ENCODE measurements around the gene PTPRS. TPM values are rescaled to one million over a fixed set of nuclear protein-coding genes. Genes with fewer than 3 reads are reported as not detected.
"Not testable (repeated sequence)": the region's sequence is repeated elsewhere in the genome, so short reads cannot be mapped to it uniquely, and the experiment has no call there.

PTPRS gene
- total RNA-seq, 4 donors from 2014 or later: 446 to 795 (median 529) TPM

GRCh38 chr19:5367530-5368133 lies 27.0 kb upstream of the PTPRS start:
- DNase-seq (ENCODE audit: low spot score in 2 of 2): no peak
- 80 to 87% methylated on average over 5 of the region's 5 CpGs for WGBS, 2 donors
- no peaks in the 10 kb centered on the region for H3K9me3 ChIP-seq
- no peaks in the 10 kb centered on the region for H3K36me3 ChIP-seq
- peaks cover 0 to 8% of the 10 kb centered on the region in 2 donors for H3K27me3 ChIP-seq
- H3K4me3 ChIP-seq: no peak overlapping the region
- H3K4me1 ChIP-seq: no peaks in the 10 kb centered on the region
- no peak for TF ChIP-seq POLR2A (IDR thresholded peaks at IDR 0.05)
- TF ChIP-seq EP300 (IDR thresholded peaks at IDR 0.05): no peak
- no peak for TF ChIP-seq CTCF (IDR thresholded peaks at IDR 0.05)
- no peak overlapping the region for H3K27ac ChIP-seq

GRCh38 chr19:5365905-5366304 lies 25.3 kb upstream of the PTPRS start:
- no peak for TF ChIP-seq CTCF (IDR thresholded peaks at IDR 0.05)
- no peak for TF ChIP-seq EP300 (IDR thresholded peaks at IDR 0.05)
- TF ChIP-seq POLR2A (IDR thresholded peaks at IDR 0.05): no peak
- DNase-seq (ENCODE audit: low spot score in 2 of 2): no peak
- Histone ChIP-seq H3K36me3 (no peaks in the 10 kb centered on the region), H3K27me3 (peaks cover 0 to 15% of the 10 kb centered on the region in 2 donors), H3K4me3 (no peak overlapping the region), H3K9me3 (no peaks in the 10 kb centered on the region), H3K27ac (no peak overlapping the region), H3K4me1 (no peaks in the 10 kb centered on the region)
- WGBS, 2 donors: 90 to 93% methylated on average over 6 of the region's 6 CpGs

- TF ChIP-seq EP300 (IDR thresholded peaks at IDR 0.05): no peak
- TF ChIP-seq POLR2A (IDR thresholded peaks at IDR 0.05): no peak
- no peak for TF ChIP-seq CTCF (IDR thresholded peaks at IDR 0.05)
- no peak for DNase-seq (ENCODE audit: low spot score in 2 of 2)
- Histone ChIP-seq H3K4me1 (no peaks in the 10 kb centered on the region), H3K4me3 (no peak overlapping the region), H3K9me3 (no peaks in the 10 kb centered on the region), H3K27me3 (peaks cover 0 to 22% of the 10 kb centered on the region in 2 donors), H3K27ac (no peak overlapping the region), H3K36me3 (no peaks in the 10 kb centered on the region)
- 23 to 29% methylated on average over 7 of the region's 7 CpGs for WGBS, 2 donors
These were observed 24.1 kb upstream of the PTPRS start for GRCh38 chr19:5364674-5365073.

- H3K4me3 ChIP-seq; H3K9me3 ChIP-seq; DNase-seq (ENCODE audit: low spot score in 2 of 2); H3K36me3 ChIP-seq; H3K27ac ChIP-seq; H3K4me1 ChIP-seq: not testable (repeated sequence)
- H3K27me3 ChIP-seq: peaks cover 0 to 44% of the 10 kb centered on the region in 2 donors
- 82 to 85% methylated on average over 9 of the region's 9 CpGs for WGBS, 2 donors
These were observed 21.2 kb upstream of the PTPRS start for GRCh38 chr19:5361839-5362238.

- H3K9me3 ChIP-seq: no peaks in the 10 kb centered on the region
- H3K4me3 ChIP-seq: no peak overlapping the region
- H3K36me3 ChIP-seq: no peaks in the 10 kb centered on the region
- no peak overlapping the region for H3K27ac ChIP-seq
- no peaks in the 10 kb centered on the region for H3K4me1 ChIP-seq
- DNase-seq (ENCODE audit: low spot score in 2 of 2): no peak
- H3K27me3 ChIP-seq: peaks cover 0 to 45% of the 10 kb centered on the region in 2 donors
- WGBS, 2 donors: 78 to 88% methylated on average over 4 of the region's 4 CpGs
- TF ChIP-seq EP300 (IDR thresholded peaks at IDR 0.05) (no peak), CTCF (IDR thresholded peaks at IDR 0.05) (no peak), POLR2A (IDR thresholded peaks at IDR 0.05) (no peak)
These were observed 20.8 kb upstream of the PTPRS start for GRCh38 chr19:5361407-5361806.

Data from tibial nerve (tissue), 4 donors.